ENCODE measurements around the gene AVPR2.

- TF ChIP-seq CTCF (conservative IDR thresholded peaks at IDR 0.05 in 1 of 2, IDR thresholded peaks at IDR 0.05 in 1 of 2; ENCODE audit: low read depth in 1 of 2, low read length in 2 of 2), result no peak
- no peak for TF ChIP-seq EZH2 (IDR thresholded peaks at IDR 0.05; ENCODE audit: low read length, missing control alignments)
These were observed 24.6 kb upstream of the AVPR2 start for GRCh38 chrX:153879741-153880439.

Measured in fibroblast of lung (primary cell).